Measurements from ENCODE around the gene PIK3C2B.
"Not testable (repeated sequence)": the region's sequence is repeated elsewhere in the genome, so short reads cannot be mapped to it uniquely, and the experiment has no call there.

GRCh38 chr1:204486513-204487255, 7.9 kb downstream of the PIK3C2B start:
- TF ChIP-seq CREB1 (IDR thresholded peaks at IDR 0.05); RAD21 (IDR thresholded peaks at IDR 0.05 in 1 of 2, conservative IDR thresholded peaks at IDR 0.05 in 1 of 2; ENCODE audit: low read depth in 2 of 2, low read length in 2 of 2); EGR1 (IDR thresholded peaks at IDR 0.05; ENCODE audit: borderline replicate concordance, low read depth, low read length); CTCF (IDR thresholded peaks at IDR 0.05; ENCODE audit: control extremely low read depth in 1 of 3, insufficient read depth in 1 of 3, low read depth in 1 of 3, low read length in 3 of 3); RXRA (IDR thresholded peaks at IDR 0.05; ENCODE audit: insufficient read depth, low read depth, low read length); POLR2AphosphoS5 (IDR thresholded peaks at IDR 0.05; ENCODE audit: low read depth, low read length): not testable (repeated sequence)
